ENCODE measurements around the gene GADD45A.

Gene GADD45A

DNA sequence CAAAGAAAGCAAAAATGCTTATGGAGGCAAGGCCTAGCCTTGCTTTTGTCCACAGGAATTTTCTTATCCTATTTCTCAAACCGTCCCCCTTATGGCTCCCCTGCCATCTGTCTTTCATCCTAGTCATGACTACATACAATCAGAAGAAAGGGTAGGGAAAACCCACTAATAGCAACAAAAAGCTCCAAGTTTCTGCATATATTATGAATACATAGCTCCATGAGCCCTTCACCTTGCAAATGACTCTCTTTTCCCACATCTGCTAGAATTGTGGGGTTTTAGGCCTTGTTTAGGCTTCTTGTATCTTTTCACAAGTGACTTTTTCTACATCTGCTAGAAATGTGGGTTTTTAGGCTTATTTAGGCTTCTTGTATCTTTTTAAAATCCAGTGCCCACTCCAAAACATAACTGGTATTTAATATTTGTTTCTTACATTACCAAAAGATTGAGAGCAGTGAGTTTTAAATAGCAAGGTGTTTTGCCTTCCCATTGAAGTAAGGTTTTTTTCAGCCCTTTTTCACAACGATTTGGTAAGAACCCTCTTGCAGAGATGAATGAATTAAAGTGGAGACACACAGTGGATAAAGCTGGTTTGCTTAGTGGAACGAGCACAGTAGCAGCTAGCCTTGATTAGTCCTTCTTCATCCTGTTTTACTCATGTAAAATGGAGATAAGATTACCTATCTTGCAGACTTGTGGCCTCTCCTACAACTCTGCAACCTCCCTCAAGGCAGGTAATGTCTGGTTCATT, 4.4 kb downstream of the GADD45A start:
- no peak for DNase-seq (ENCODE audit: low spot score)

DNA sequence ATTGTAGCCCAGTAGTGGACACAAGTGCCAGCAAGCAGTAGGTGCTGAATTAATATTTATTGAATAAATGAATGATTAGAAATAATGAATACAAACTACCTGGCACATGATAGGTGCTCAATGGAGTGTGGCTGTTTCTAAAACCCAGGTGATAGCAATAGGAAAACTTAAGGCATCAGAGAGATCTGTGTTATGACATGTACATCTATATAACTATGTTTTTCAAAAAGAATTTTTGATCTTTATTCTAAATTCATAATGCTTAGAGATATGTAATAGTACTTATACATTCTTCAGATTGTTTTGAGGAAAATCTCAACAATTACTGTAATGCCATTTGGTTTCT, 5.0 kb downstream of the GADD45A start:
- no peak for DNase-seq (ENCODE audit: low spot score)

DNA sequence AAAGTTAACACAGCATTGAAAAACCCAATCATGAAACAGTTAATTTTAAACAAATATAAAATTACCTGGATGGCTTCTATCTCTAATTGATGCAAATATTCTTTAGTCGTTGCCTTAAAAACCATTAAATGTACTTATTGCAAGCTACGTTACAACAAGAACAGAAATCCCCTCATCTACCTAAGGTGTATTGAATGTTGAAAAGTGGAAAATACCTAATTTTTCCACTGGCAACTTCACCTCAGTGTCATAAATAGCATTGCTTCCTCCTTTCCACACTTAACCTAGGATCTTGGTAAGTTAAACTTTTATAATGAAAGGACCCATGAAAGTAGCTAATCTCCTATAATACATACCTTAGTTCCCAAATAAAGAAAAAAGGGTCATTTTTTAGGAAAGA, 5.4 kb downstream of the GADD45A start:
- no peak for DNase-seq (ENCODE audit: low spot score)

DNA sequence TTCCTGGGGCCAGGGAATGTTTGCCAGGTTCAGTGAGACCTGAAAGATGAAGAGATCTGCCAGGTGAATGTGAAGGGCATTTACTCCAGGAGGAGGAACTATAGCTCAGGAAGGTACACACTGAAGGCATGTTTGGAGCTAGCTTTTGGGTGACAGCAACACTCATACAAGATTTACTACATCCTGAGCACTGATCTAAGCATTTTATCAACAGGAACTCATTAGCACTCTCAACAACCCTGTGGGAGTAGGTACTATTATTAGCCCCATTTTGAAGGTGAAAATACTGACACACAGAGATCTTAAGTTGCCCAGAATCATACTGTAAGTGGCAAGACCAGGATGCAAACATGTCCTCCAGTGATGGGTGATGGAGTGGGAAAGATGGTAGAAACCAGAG, 6.7 kb downstream of the GADD45A start:
- DNase-seq (ENCODE audit: low spot score): no peak

DNA sequence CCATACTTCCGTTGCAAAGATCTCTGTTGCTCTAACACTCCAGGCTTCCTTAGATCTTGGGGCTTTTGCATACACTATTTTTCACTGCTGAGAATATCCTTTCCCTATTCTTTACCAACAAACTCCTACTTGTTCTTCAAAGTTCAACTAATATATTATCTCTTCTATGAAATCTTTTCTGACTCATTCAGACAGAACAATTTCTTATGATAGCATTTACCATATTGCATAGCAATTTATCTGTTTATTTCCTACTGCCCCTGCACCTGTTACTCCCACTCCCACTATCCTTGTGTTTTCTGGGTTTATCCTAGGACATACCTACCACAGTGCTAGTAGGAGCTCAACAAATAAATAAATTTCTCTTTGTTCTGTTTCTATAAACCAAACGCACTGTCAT, 11.0 kb downstream of the GADD45A start:
- no peak for DNase-seq (ENCODE audit: low spot score)

DNA sequence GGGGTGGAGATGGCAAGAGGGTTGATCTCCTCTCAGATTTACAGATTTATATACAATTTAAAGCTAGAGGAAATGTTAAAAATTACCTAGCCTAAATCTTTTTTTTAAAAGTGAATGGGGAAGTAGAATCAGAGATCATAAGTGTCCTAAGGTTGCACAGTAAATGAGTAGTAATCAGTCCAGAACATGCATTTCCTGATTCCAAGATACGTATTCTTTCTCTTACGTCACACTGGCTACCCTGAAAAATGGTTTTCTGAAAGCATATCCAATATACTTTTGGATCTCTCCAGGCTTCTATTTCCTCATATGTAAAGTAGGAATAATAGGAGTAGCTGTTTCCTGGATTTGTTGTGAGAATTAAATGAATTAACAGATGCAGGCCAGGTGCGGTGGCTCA, 11.7 kb downstream of the GADD45A start:
- no peak for DNase-seq (ENCODE audit: low spot score)

DNA sequence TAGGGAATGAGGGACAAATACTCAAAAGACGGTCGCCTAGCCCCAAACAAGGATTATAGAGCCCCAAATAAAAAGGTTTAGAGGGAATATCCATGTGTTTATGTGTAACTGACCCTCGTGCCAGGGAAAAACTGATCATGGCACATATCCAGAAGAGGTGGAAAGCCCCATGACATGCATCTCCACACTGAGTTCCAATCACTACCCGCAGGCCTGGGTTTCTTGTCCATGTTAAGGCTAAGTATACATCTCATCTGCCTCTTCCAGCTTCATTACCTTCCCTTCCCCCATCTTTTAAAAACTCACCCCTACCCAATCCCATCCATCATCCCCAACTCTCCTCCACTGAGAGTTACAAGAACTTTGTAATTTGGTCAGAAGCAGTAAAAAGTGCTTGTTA, 15.2 kb downstream of the GADD45A start:
- no peak for DNase-seq (ENCODE audit: low spot score)

DNA sequence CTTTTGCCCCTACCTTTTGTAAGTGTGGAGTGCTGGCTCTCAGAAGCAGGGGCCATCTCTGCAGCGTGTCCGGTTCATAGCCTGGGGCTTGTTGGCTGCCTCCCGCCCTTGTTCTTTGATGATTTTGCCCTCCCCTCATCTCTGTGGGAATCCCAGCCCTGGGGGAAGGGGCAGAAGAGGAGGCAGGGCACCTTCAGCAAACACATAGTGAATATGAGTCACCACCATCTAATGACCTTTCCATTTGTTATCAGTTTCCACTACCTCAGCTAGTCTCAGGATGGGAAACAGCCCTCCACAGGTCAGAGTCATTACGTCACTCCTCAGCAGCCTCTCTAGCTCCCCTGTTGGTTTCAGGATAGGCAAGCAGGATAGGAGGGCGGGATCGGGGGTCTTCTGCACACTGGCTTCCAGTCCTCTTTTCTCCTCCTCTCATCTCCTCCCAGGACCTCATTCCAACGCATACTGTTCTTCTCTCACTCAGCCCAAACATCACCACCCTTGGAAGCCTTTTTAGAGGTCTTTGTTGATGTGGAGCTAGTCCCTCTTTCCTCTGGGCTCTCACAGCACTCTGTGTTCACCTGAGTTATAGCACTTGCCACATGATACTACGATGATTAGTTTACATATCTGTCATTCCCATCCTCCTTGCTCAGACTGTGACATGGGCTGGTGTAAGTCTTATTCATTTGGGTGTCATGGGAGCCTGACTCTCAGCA, 15.8 kb downstream of the GADD45A start:
- no peak for DNase-seq (ENCODE audit: low spot score)

DNA sequence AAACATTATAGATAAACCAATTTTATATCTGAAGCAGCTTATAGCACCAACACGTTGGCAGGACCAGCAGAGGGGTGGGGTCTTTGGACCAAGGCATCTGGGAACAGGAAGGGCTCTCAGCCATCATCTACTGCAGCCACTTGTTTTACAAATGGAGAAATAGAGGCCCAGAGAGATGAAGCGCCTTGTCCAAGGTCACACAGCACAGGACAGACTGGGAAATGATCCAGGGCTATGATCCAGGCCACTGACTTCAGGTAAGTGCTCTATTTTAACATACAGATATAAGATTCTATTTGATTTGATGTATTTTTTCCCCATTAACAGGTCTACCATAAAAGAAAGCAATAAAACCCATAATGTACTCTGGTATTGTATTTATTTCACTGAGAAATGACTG, 16.9 kb downstream of the GADD45A start:
- no peak for DNase-seq (ENCODE audit: low spot score)

DNA sequence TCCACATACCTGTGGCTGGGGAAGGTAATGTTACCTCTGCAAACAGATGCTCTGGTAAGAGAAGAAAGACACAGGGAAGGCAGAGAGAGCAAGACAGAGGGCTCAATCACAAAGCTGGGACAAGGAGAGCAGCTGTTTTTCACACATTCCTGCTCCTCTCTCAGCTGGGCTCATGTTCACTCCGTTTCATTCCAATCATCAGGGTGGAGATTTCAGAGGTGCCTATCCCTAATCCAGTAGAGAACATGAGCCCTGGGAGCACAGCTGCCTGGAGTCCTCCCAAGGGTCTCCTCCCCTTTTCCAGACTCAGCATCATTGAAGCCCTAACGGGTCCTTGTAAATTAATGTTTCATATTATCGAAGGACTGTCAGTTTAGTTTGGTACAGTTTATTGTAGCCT, 19.4 kb downstream of the GADD45A start:
- DNase-seq (ENCODE audit: low spot score): no peak

DNA sequence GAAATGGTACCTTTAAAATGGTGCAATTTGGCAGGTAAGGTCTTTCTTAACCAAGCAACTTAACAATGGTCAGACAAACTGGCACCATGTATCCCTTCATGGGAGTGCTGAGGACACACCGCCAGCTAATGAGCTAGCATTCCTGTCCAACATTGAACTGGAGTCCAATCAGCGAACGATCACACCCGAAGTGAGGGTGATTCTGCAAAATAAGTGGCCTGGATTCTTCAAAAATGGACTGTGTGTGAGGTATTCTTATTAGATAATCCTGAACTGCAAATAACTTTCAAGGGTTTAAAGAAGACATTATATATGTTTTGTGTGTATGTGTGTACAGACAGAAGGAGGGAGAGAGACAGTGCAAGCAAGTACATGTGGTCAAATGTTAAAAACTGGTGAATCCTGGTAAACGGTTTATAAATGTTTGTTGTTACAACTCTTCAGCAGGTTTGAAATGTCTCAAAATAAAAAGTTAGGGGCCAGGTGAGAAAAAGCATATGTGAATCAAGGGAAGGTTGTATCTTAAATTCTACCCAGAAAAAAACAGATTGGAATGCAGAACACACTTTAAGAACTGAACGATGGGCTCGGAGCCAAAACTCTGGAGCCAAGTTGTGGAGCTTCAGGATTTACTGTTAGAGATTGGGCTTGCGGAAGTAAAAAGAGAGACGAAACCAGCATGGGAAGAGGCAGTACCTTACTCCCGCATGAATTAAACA, 20.9 kb downstream of the GADD45A start:
- no peak for DNase-seq (ENCODE audit: low spot score)

DNA sequence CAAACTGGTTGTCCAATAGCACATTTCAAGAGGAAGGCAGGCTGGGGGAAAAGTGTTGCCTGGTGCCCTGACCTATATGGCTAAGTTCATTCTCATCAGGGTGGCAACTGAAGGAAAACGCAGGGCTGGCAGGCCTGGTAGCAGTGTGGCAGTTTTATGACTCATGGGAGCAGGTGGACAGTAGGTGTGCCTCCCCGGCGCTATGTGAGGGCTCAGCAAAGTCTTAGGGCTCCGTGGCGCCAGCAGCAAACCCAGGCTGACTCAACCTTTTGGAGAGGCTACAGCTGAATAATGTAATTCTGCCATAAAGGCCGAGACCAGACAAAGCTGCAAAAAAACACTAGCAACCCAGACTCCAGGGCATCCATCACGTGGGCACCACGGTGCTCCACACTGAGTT, 23.6 kb downstream of the GADD45A start:
- no peak for DNase-seq (ENCODE audit: low spot score)

DNA sequence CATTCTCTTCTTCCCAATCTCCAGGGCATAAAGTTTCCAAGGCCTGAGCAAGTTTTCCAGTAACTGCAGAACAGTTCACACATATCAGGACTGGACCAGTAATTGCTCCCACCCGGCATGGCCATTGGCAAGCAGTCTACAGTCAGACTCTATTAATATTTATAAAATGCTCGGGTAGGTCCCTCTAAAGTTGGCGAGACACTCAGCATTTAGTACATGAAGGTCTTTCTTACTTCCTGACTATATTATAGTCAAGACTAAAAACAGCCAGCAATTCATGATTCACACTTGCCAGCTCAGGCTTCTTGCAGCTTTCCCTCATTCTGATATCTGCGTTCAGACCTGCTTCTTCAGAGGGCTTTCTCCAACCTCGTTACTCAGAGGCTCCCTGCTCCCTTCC, 25.4 kb downstream of the GADD45A start:
- DNase-seq (ENCODE audit: low spot score): no peak

DNA sequence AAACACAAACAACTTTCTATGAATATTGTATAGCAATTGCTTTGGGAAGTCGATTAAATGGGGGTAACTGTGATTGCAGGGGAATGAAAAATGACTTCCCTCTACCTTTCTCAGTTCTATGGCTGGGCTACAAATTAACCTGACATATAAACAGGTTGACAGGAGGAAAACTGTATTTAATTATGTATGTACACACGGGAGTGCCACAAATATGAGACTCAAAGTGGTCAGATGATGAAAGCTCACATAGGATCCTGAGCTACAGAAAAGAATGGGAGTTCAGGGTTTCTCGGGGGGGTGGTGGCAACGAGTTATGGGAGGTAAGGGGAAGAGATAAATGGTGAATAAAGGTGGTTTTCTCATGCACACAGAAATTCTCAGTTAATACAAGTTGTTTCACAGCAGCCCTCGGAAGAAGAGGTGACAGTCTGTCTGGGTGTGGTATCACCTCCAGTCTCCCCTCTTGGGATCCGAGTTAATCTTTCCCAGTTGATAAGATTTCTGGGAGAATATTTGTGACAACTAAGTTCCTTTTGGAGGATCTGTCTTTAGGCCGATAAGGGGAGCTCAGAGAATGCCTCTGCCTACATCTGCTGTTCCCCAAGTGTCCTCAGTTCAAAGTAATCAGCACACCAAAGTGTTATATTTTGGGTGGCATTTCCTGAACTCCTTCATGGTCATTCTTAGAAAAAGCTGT, 26.3 kb downstream of the GADD45A start:
- DNase-seq (ENCODE audit: low spot score): no peak

DNA sequence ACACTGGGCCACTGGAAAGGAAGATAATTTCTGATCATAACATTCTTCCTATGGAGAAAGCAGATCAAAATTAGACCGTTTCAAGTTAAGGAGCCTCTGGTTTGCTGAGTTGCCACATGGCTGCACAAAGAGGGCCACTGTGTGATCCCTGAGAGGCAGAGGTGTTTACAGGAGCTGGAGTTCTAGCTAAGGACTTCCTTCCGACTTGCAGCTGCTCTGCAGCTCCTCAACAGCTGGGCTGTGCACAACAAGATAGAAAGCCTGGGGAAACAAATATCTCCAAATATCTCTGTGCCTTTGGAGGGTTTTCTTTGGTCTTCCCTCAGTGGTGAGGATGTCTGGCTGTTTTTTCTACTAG, 26.8 kb downstream of the GADD45A start:
- no peak for DNase-seq (ENCODE audit: low spot score)

DNA sequence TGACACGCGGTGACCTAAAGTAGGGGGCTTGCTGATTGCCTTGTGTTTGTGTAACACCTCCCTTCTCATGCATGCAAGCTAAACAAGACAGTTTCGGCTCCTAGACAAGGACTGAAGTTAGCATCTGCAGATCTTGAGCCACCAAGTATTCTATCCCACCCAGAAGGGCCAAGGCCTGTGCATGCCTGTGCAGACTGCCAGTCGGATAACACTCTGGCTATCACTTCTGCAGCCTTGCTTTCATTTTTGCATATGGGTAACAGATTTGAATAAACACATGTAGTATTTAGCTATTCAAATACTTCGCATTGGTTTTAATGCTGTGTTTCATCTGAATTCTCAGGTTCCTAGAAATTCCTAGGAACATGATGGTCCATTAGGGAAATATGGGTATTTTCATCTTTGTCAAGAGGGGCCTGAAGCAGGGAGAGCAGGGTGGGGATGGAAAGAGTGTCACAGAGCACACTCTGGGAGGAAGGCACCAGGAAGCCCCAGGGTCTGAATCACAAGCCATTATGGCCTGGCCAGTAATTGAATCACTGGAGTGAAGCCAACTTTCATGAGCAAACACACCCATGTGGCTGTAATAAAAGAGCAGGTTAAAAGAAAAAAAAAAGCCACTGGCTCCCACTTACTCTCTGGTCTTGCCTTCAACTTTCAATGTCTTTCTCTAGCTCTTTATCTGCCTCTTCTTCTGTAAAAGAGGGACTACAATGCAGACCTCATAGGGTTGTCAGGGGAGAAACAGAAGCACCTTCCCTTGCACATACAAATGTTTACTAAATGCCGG, 28.3 kb downstream of the GADD45A start:
- DNase-seq (ENCODE audit: low spot score): no peak

DNA sequence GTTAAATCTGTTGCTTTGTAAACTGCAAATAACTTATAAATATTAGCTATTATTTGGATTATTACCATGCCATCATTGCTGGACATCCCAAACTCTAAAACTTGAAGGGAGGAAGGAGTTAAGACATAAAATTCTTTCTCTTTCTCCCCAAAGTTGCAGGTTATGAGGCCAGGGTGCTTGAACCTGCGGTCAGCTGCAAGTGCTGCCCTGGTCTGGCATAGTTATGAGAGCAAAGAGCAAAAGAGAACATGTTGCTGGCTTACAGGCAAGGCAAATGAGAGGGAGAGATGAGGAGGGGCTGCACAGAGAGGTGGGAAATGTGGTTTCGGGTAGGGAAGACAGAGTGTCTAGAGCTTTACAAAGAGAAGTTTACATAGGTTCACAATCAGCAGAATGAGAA, 30.8 kb downstream of the GADD45A start:
- no peak for DNase-seq (ENCODE audit: low spot score)

DNA sequence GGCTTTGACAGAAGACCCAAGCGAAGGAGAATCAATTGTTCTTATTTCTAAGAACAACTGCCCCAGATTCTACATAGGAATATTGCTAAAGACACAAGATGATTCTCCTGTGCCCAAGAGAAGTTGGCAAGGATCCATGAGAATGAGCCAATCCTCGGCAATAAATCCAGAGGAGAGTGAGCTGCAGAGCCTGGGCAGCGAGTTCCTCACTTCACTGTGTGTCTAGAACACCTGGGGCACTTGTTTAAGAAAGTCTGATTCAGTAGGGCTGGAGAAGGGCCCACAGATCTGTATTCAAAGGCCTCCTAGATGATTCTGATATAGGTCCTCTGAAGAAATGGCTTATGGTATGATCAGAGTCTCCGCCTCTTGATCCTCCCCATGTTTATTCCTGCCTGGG, 31.8 kb downstream of the GADD45A start:
- no peak for DNase-seq (ENCODE audit: low spot score)

DNA sequence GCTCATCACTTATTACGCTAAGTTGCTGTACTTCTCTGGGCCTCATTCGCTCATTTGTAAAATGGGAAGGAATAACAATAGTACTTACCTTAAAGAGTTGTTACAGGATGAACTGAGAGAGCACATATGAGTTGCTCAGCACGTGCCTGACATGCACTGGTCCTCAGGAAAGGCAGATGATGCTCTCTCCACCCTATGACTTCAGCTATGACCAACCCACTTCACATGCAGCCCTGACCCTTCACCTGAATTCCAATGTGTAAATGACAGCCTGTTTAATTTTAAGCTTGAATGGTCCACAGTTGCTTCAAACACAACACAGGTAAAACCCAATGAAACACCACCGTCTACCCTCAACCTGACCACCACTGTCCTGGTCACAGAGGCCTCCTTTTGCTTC, 32.9 kb downstream of the GADD45A start:
- DNase-seq (ENCODE audit: low spot score): no peak

DNA sequence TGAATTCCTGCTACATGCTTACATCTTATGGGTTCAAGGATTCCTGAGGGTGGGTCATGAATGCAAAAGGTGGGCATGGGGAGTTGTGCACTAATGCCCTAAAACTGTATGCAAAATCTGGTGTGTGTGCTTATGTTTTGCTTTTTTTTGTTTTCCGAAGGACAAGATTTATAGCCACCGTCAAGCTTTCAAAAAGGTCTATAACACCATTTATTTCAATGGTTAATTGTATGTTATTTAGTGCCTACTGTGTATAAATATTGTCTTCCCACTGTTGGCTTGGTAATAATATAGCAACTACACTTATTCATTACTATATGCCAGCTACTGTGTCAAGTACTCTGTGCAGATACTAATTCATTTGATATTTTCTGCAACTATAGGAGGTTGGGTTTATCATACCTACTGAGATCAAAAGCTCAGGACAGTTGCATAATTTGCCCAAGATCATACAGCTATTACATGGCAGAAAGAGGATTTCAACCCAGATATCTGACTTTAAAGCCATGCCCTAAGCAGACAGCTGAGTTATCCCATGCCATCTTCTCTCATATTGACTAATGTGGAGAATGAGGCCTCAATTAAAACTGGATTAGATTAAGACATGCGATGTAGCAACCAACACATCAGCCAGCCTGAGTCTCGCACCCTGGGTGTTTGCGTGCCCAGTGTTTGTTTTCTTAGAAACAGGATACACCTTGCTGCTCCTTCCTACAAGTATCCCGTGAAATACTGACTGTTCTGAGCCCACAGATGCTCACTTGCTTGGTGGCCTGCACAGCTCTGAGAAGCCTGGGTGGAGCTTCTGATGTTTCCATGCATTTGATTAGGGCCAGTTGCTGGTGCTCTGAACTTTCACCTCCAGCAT, 34.6 kb downstream of the GADD45A start:
- no peak for DNase-seq (ENCODE audit: low spot score)

DNA sequence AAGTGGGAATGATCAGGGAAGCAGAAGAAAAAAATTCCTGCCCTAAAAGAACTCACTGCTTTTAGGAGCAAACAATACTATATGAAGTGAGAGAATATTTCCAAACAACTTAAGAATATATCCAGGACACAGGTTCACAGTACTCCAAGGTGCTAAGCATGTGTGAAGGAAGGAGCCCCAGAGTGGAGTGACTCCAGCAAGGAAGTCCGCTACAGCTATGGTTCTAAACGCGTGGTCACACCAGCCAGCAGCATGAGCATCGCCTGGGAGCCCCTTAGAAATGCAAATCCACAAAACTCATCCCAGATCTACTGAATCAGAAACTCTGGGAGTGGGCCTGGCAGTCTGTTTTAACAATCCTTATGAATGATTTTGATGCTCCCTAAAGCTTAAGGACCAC, 36.1 kb downstream of the GADD45A start:
- no peak for DNase-seq (ENCODE audit: low spot score)

Data from left forelimb (tissue), 1 donor.